H1 (cell line): ENCODE results near the gene CAVIN2. TPM values are rescaled to one million over a fixed set of nuclear protein-coding genes. Genes with fewer than 3 reads are reported as not detected.

Experiments used
- CTCF ChIA-PET: fragments of 300-600 bp; sonication (Branson Sonifier 250); formaldehyde crosslinking; loops from one replicate; lab custom pipeline; 2021; ENCODE audit not compliant: partially characterized antibody; lab: Charles Lee
- POLR2A ChIA-PET: fragments of 300-600 bp; sonication (Branson Sonifier 250); formaldehyde crosslinking; loops from one replicate; lab custom pipeline; 2021; ENCODE audit warnings: inconsistent platforms; ENCODE audit not compliant: partially characterized antibody; lab: Charles Lee
- DNase-seq, 2 experiments: peaks; one replicate each; pipeline versions ENCODE4 v3.0.0 to v3.0.0-alpha.2; 2010 to 2022; ENCODE audit warnings: low spot score in 2 of 2, low read depth in 1 of 2, mixed read lengths in 1 of 2
- FAIRE-seq: peaks from 2 replicates; lab custom pipeline; 2011; peaks lifted over from hg19 to GRCh38; lab: Jason Lieb, UNC
- H2AFZ ChIP-seq: 2 replicates; pipeline ENCODE4 v1.8.1; 2012; ENCODE audit warnings: low read length, inconsistent platforms
- H2AK5ac ChIP-seq: 2 replicates; pipeline ENCODE4 v1.6.1; 2013; ENCODE audit warnings: low read depth, low read length
- H2BK120ac ChIP-seq: replicated peaks from 2 replicates; pipeline ENCODE3; 2013; ENCODE audit warnings: low read depth, low read length, inconsistent platforms
- H2BK12ac ChIP-seq: 2 replicates; pipeline ENCODE4 v1.6.1; 2013; ENCODE audit warnings: low read depth, low read length
- H2BK15ac ChIP-seq: 2 replicates; pipeline ENCODE4 v1.6.1; 2013; ENCODE audit warnings: low read length
- H2BK20ac ChIP-seq: 2 replicates; pipeline ENCODE4 v1.6.1; 2013; ENCODE audit warnings: low read length
- H2BK5ac ChIP-seq: 2 replicates; pipeline ENCODE4 v1.6.1; 2013; ENCODE audit warnings: low read depth, low read length
- H3K14ac ChIP-seq: 2 replicates; pipeline ENCODE4 v1.6.1; 2013; ENCODE audit warnings: inconsistent platforms; ENCODE audit not compliant: insufficient read length
- H3K18ac ChIP-seq: 2 replicates; pipeline ENCODE4 v1.6.1; 2013; ENCODE audit warnings: low read length; ENCODE audit errors: extremely low read depth
- H3K23ac ChIP-seq: 2 replicates; pipeline ENCODE4 v1.6.1; 2013; ENCODE audit warnings: inconsistent platforms; ENCODE audit not compliant: insufficient read length
- H3K23me2 ChIP-seq: 2 replicates; pipeline ENCODE4 v1.6.1; 2013; ENCODE audit warnings: low read depth, low read length
- H3K27ac ChIP-seq: 2 replicates; pipeline ENCODE4 v1.6.1; 2011; ENCODE audit warnings: low read depth, low read length, inconsistent platforms
- H3K27me3 ChIP-seq, 4 experiments: replicated peaks in 1 of 4; 1 replicate in 1 of 4; 2 replicates in 3 of 4; pipeline versions ENCODE4 v1.6.1 to v1.8.1; 2011 to 2013; ENCODE audit warnings: low read length in 3 of 4, mild to moderate bottlenecking in 3 of 4, inconsistent platforms in 2 of 4, mixed read lengths in 2 of 4, moderate library complexity in 1 of 4; ENCODE audit not compliant: control insufficient read depth in 3 of 4, insufficient read depth in 3 of 4; ENCODE audit errors: extremely low read depth in 1 of 4
- H3K36me3 ChIP-seq, 4 experiments: 2 replicates each; pipeline versions ENCODE4 v1.6.1 to v1.8.1; 2011 to 2013; ENCODE audit warnings: mild to moderate bottlenecking in 4 of 4, low read length in 3 of 4, moderate library complexity in 2 of 4, control low read depth in 1 of 4, inconsistent platforms in 1 of 4; ENCODE audit not compliant: insufficient read depth in 4 of 4, control insufficient read depth in 2 of 4
- H3K4ac ChIP-seq: replicated peaks from 2 replicates; pipeline ENCODE3; 2013; ENCODE audit warnings: low read length, low read depth, mixed read lengths, inconsistent platforms; ENCODE audit not compliant: insufficient read length
- H3K4me1 ChIP-seq, 4 experiments: replicated peaks in 1 of 4; 1 replicate in 1 of 4; 2 replicates in 3 of 4; pipeline versions ENCODE4 v1.6.1 to v1.8.1; 2011 to 2013; ENCODE audit warnings: low read length in 3 of 4, inconsistent platforms in 2 of 4, mixed read lengths in 1 of 4; ENCODE audit not compliant: insufficient read depth in 4 of 4, control insufficient read depth in 3 of 4
- H3K4me2 ChIP-seq, 2 experiments: 2 replicates each; pipeline versions ENCODE4 v1.6.1 to v1.8.1; 2011 to 2013; ENCODE audit warnings: low read depth in 2 of 2, low read length in 2 of 2, control low read depth in 1 of 2, inconsistent platforms in 1 of 2, mild to moderate bottlenecking in 1 of 2; ENCODE audit not compliant: insufficient read depth in 1 of 2
- H3K4me3 ChIP-seq, 4 experiments: fragments of 200-600, 300-600 bp in 1 of 4; sonication (generic), shearing (Covaris generic), sonication (Bioruptor Twin) in 1 of 4; 2 replicates each; pipeline versions ENCODE4 v1.5.1 to v1.8.1; 2011 to 2016; ENCODE audit warnings: low read length in 4 of 4, low read depth in 3 of 4, control low read depth in 2 of 4, inconsistent platforms in 2 of 4, mild to moderate bottlenecking in 2 of 4, mixed read lengths in 1 of 4, moderate library complexity in 1 of 4; ENCODE audit not compliant: insufficient read depth in 2 of 4; ENCODE audit errors: extremely low read depth in 1 of 4
- H3K56ac ChIP-seq: replicated peaks from 2 replicates; pipeline ENCODE3; 2013; ENCODE audit warnings: low read depth, mild to moderate bottlenecking, mixed read lengths, low read length, inconsistent platforms; ENCODE audit not compliant: insufficient read length
- H3K79me1 ChIP-seq: 2 replicates; pipeline ENCODE4 v1.6.1; 2013; ENCODE audit warnings: low read depth, low read length, control low read depth
- H3K79me2 ChIP-seq, 2 experiments: 2 replicates each; pipeline versions ENCODE4 v1.6.1 to v1.8.1; 2012 to 2013; ENCODE audit warnings: low read length in 2 of 2, mild to moderate bottlenecking in 2 of 2, inconsistent platforms in 1 of 2; ENCODE audit not compliant: insufficient read depth in 2 of 2, control insufficient read depth in 1 of 2
- H3K9ac ChIP-seq, 4 experiments: replicated peaks in 1 of 4; 1 replicate in 1 of 4; 2 replicates in 3 of 4; pipeline versions ENCODE4 v1.6.1 to v1.8.1; 2011 to 2013; ENCODE audit warnings: low read depth in 3 of 4, low read length in 3 of 4, control low read depth in 2 of 4, mild to moderate bottlenecking in 2 of 4, moderate library complexity in 2 of 4, inconsistent platforms in 1 of 4; ENCODE audit errors: extremely low read depth in 1 of 4
- H3K9me3 ChIP-seq, 2 experiments: 2 replicates each; pipeline versions ENCODE4 v1.6.1 to v1.8.1; 2012 to 2013; ENCODE audit warnings: mild to moderate bottlenecking in 2 of 2, moderate library complexity in 2 of 2, control low read depth in 1 of 2, inconsistent platforms in 1 of 2, low read depth in 1 of 2, low read length in 1 of 2, mixed read lengths in 1 of 2; ENCODE audit not compliant: insufficient read depth in 2 of 2
- H4K20me1 ChIP-seq, 2 experiments: replicated peaks in 1 of 2; 2 replicates each; pipeline versions ENCODE3 to v1.8.1; 2011 to 2013; ENCODE audit warnings: inconsistent platforms in 2 of 2, low read length in 2 of 2, mild to moderate bottlenecking in 1 of 2; ENCODE audit not compliant: insufficient read depth in 2 of 2, control insufficient read depth in 1 of 2
- H4K5ac ChIP-seq: 2 replicates; pipeline ENCODE4 v1.6.1; 2013; ENCODE audit warnings: low read length, low read depth, mixed read lengths, inconsistent platforms; ENCODE audit not compliant: insufficient read length
- H4K8ac ChIP-seq: 2 replicates; pipeline ENCODE4 v1.8.0; 2013; ENCODE audit warnings: mild to moderate bottlenecking, moderate library complexity, low read length, inconsistent platforms; ENCODE audit not compliant: insufficient read depth; ENCODE audit errors: extremely low read depth
- H4K91ac ChIP-seq: replicated peaks from 2 replicates; pipeline ENCODE3; 2013; ENCODE audit warnings: low read length, mixed read lengths, inconsistent platforms; ENCODE audit not compliant: insufficient read length
- RXRA ChIP-seq: IDR thresholded peaks from 2 replicates; pipeline ENCODE4 v1.6.1; 2011; ENCODE audit warnings: low read depth, mild to moderate bottlenecking, low read length, moderate library complexity; ENCODE audit not compliant: insufficient read depth
- WGBS, 2 experiments: shearing (Covaris generic) in 1 of 2; methylation state at CpG; one replicate each; pipeline versions ENCODE4 v1.1.6 to v1.1.7; 2013 to 2015; ENCODE audit warnings: low lambda C conversion rate in 2 of 2, mixed read lengths in 2 of 2, inconsistent platforms in 1 of 2, low coverage in 1 of 2, missing lambda C conversion rate in 1 of 2; ENCODE audit not compliant: insufficient replicate concordance in 2 of 2, insufficient coverage in 1 of 2, insufficient read length in 1 of 2; ENCODE audit errors: extremely low coverage in 1 of 2, missing lambda C conversion rate in 1 of 2; 5-methylcytosine and 5-hydroxymethylcytosine counted together
- polyA plus RNA-seq, 7 experiments: library from polyadenylated mRNA; depleted of rRNA in 3 of 7; stranded (reverse) in 5 of 7; unstranded in 2 of 7; fragments of >200 nt in 5 of 7; fragments of 200-250 nt in 2 of 7; gene quantifications; 1 replicate in 5 of 7; 2 replicates in 1 of 7; 4 replicates in 1 of 7; pipeline versions ENCODE4 v1.2.1 to v1.2.3, GENCODE V29; 2011 to 2013; ENCODE audit warnings: missing spikeins in 2 of 7, mixed read lengths in 2 of 7
- total RNA-seq: library from RNA; stranded (reverse); fragmentation: NEBNext Ultra II Directional; extraction: Animal tissue kit (Norgen Biotek cat#: 25700); gene quantifications from 2 replicates; pipeline ENCODE4 v1.2.1, GENCODE V29; 2021

CAVIN2 gene
- total and polyA plus RNA-seq, 2 of the 8 experiments (the other 6 are each of a cell fraction or from before 2014, with no cell fraction given): 0.03 TPM; not detected in 1

- Histone ChIP-seq H3K4ac (no peak overlapping the region), H3K27ac (no peak overlapping the region), H4K20me1 (no peaks in the 10 kb centered on the region), H3K79me2 (no peaks in the 10 kb centered on the region; a peak in 1 of 4 replicates), H3K9ac (no peak overlapping the region), H4K91ac (no peak overlapping the region), H2AK5ac (no peak overlapping the region), H3K23me2 (no peaks in the 10 kb centered on the region), H3K56ac (no peak overlapping the region), H2AFZ (no peak overlapping the region), H3K4me1 (peaks cover 0 to 11% (median 10%) of the 10 kb centered on the region in 4 experiments; a peak in 3 of 7 replicates), H4K5ac (no peak overlapping the region), H2BK120ac (no peak overlapping the region), H3K36me3 (no peaks in the 10 kb centered on the region), H3K23ac (no peak overlapping the region), H2BK15ac (no peak overlapping the region), H3K4me3 (no peak overlapping the region), H4K8ac (no peak overlapping the region), H3K79me1 (no peaks in the 10 kb centered on the region), H3K14ac (no peak overlapping the region), H2BK12ac (no peak overlapping the region), H2BK5ac (no peak overlapping the region), H3K27me3 (no peaks in the 10 kb centered on the region), H3K18ac (no peak overlapping the region), H3K9me3 (no peaks in the 10 kb centered on the region), H3K4me2 (no peak overlapping the region), H2BK20ac (no peak overlapping the region)
- WGBS, 2 experiments: 84% methylated on average over 5 of the region's 5 CpGs; no CpG with 5 or more reads in 1 of the 2 experiments
- no peak for DNase-seq
- ChIA-PET POLR2A (no interaction called here), CTCF (interaction anchor here (0.7 to 6.4 kb wide), 18 partner anchors 9 to 327 kb away, joined by 3 to 37 read pairs (median 5); partner anchors contain the start of gene CAVIN2)
- no peak for TF ChIP-seq RXRA
- no peak for FAIRE-seq
Observed at GRCh38 chr2:191835100-191835499, 11.8 kb downstream of the CAVIN2 start.
